Measurements from ENCODE around the gene C9orf50.

Gene C9orf50

DNA sequence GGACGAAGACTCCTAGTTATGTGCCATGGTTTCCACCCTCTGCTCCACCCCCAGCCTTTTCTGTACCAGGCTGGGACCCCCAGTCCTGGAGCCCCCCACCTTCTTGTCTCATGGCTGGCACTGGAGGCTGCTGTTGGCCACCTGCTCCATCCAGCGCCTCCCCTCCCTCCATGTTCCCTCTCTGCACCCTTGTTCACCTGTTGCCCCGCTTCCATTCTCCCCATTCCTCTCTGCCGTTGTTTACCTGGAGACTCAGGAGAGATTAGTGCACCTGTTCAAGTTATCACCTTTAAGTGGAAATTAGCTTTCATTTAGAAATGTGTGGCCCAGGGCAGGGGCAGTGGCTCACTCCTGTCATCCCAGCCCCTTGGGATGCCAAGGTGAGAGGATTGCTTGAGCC is 12.3 kb upstream of the C9orf50 start:
- peaks cover 32% of the 10 kb centered on the region for H3K36me3 ChIP-seq (ENCODE audit: control insufficient read depth, insufficient read depth, low read length)
- TF ChIP-seq, protein P1, sequence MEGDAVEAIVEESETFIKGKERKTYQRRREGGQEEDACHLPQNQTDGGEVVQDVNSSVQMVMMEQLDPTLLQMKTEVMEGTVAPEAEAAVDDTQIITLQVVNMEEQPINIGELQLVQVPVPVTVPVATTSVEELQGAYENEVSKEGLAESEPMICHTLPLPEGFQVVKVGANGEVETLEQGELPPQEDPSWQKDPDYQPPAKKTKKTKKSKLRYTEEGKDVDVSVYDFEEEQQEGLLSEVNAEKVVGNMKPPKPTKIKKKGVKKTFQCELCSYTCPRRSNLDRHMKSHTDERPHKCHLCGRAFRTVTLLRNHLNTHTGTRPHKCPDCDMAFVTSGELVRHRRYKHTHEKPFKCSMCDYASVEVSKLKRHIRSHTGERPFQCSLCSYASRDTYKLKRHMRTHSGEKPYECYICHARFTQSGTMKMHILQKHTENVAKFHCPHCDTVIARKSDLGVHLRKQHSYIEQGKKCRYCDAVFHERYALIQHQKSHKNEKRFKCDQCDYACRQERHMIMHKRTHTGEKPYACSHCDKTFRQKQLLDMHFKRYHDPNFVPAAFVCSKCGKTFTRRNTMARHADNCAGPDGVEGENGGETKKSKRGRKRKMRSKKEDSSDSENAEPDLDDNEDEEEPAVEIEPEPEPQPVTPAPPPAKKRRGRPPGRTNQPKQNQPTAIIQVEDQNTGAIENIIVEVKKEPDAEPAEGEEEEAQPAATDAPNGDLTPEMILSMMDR (IDR thresholded peaks at IDR 0.05; ENCODE audit: insufficient read depth, low read length, poor library complexity, severe bottlenecking) = no peak
- no peaks in the 10 kb centered on the region for H3K27me3 ChIP-seq (replicated peaks; ENCODE audit: control insufficient read depth, insufficient read depth, low read length)
- no peak overlapping the region for H3K4me3 ChIP-seq (replicated peaks; ENCODE audit: low read depth, low read length)
- DNase-seq (ENCODE audit: extremely low read depth, insufficient read length) = no peak

DNA sequence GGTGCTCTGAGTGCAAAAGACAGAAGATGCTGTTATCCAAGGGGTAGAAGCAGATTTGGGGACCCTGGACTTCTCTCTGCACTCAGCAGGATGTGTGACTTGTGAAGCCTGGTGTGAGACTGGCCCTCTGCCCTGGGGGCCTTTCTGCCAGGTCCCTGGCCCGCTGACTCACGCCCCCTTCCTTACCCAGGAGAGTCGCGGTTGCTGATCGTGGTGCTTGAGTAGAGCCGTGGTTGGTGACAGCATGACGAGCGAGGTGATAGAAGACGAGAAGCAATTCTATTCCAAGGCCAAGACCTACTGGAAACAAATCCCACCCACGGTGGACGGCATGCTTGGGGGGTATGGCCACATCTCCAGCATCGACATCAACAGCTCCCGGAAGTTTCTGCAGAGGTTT is 11.6 kb upstream of the C9orf50 start:
- TF ChIP-seq, protein P1 (IDR thresholded peaks at IDR 0.05; ENCODE audit: insufficient read depth, low read length, poor library complexity, severe bottlenecking) = no peak
- peaks cover 25% of the 10 kb centered on the region for H3K36me3 ChIP-seq (ENCODE audit: control insufficient read depth, insufficient read depth, low read length)
- no peaks in the 10 kb centered on the region for H3K27me3 ChIP-seq (replicated peaks; ENCODE audit: control insufficient read depth, insufficient read depth, low read length)
- no peak overlapping the region for H3K4me3 ChIP-seq (replicated peaks; ENCODE audit: low read depth, low read length)
- DNase-seq (ENCODE audit: extremely low read depth, insufficient read length) = no peak

- H3K36me3 ChIP-seq (ENCODE audit: control insufficient read depth, insufficient read depth, low read length) = peaks cover 18% of the 10 kb centered on the region
- TF ChIP-seq, protein P1 (IDR thresholded peaks at IDR 0.05; ENCODE audit: insufficient read depth, low read length, poor library complexity, severe bottlenecking) = no peak
- DNase-seq (ENCODE audit: extremely low read depth, insufficient read length) = no peak
These were observed 10.8 kb upstream of the C9orf50 start for GRCh38 chr9:129631674-129632129.

GRCh38 chr9:129630967-129631673 is 10.2 kb upstream of the C9orf50 start:
- TF ChIP-seq, protein P1 (IDR thresholded peaks at IDR 0.05; ENCODE audit: insufficient read depth, low read length, poor library complexity, severe bottlenecking) = no peak
- peaks cover 18% of the 10 kb centered on the region for H3K36me3 ChIP-seq (ENCODE audit: control insufficient read depth, insufficient read depth, low read length)
- DNase-seq (ENCODE audit: extremely low read depth, insufficient read length) = no peak
- no peak overlapping the region for H3K4me3 ChIP-seq (replicated peaks; ENCODE audit: low read depth, low read length)
- no peaks in the 10 kb centered on the region for H3K27me3 ChIP-seq (replicated peaks; ENCODE audit: control insufficient read depth, insufficient read depth, low read length)

More at GRCh38 chr9:129631674-129632129, 10.8 kb upstream of the C9orf50 start:
- no peak overlapping the region for H3K4me3 ChIP-seq (replicated peaks; ENCODE audit: low read depth, low read length)
- no peaks in the 10 kb centered on the region for H3K27me3 ChIP-seq (replicated peaks; ENCODE audit: control insufficient read depth, insufficient read depth, low read length)

DNA sequence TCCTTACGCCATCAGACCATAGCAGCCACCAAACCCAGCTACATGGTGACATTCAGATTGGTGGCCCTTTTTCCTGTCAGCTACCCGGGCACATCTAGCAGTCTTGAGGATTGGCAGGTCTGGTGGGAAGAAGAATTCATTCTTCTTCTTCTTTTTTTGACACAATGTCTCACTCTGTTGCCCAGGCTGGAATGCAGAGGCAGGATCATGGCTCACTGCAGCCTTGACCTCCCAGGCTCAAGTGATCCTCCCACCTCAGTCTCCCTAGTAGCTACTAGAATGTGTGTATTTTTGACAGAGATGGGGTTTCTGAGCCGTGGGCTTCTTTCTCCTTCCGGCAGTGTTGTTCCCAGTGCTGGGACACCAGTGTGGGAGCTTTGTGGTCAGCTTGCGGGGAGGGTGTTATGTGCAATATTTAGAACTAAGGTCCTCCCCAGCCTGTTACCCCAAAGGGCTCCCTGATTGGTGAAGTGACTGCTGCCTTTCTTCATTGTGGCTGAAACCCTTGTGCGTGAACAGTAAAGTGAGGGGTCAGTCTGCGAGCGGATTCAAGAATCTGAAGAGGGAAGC is 8.4 kb upstream of the C9orf50 start:
- TF ChIP-seq, protein P1 (IDR thresholded peaks at IDR 0.05; ENCODE audit: insufficient read depth, low read length, poor library complexity, severe bottlenecking) = no peak
- Histone ChIP-seq H3K27me3 (replicated peaks; ENCODE audit: control insufficient read depth, insufficient read depth, low read length) (no peaks in the 10 kb centered on the region), H3K36me3 (ENCODE audit: control insufficient read depth, insufficient read depth, low read length) (peaks cover 10% of the 10 kb centered on the region), H3K4me3 (replicated peaks; ENCODE audit: low read depth, low read length) (no peak overlapping the region)
- DNase-seq (ENCODE audit: extremely low read depth, insufficient read length) = no peak
